Measurements from ENCODE around the gene ACLY.
"Not testable (repeated sequence)": the region's sequence is repeated elsewhere in the genome, so short reads cannot be mapped to it uniquely, and the experiment has no call there.

The ACLY gene

GRCh38 chr17:41836550-41837196 is 82.1 kb downstream of the ACLY start:
- Histone ChIP-seq H3K27me3 (ENCODE audit: insufficient read depth, poor library complexity, severe bottlenecking) (peaks cover 29% of the 10 kb centered on the region), H3K27ac (replicated peaks) (no peak overlapping the region), H3K4me3 (replicated peaks; ENCODE audit: insufficient read depth, low read length) (no peak overlapping the region)
- DNase-seq (ENCODE audit: low read depth in 1 of 2, low spot score in 1 of 2): no peak
- TF ChIP-seq CTCF (IDR thresholded peaks at IDR 0.05; ENCODE audit: insufficient read depth, low read length) (no peak), REST (IDR thresholded peaks at IDR 0.05; ENCODE audit: insufficient replicate concordance, low read depth) (no peak), GABPA (IDR thresholded peaks at IDR 0.05; ENCODE audit: low read depth) (no peak)

GRCh38 chr17:41835800-41836549 is 82.8 kb downstream of the ACLY start, which contains the start of gene NT5C3B:
Gene NT5C3B (minus strand): TSS chr17:41836232. CDS start chr17:41836193, 39 bp downstream.
- TF ChIP-seq SPI1 (IDR thresholded peaks at IDR 0.05; ENCODE audit: borderline replicate concordance, low read depth) (no peak), POLR2AphosphoS5 (IDR thresholded peaks at IDR 0.05; ENCODE audit: low read depth) (no peak), REST (IDR thresholded peaks at IDR 0.05; ENCODE audit: insufficient replicate concordance, low read depth) (no peak), CTCF (IDR thresholded peaks at IDR 0.05; ENCODE audit: insufficient read depth, low read length) (no peak), GABPA (IDR thresholded peaks at IDR 0.05; ENCODE audit: low read depth) (no peak)
- no peak for DNase-seq (ENCODE audit: low read depth in 1 of 2, low spot score in 1 of 2)
- Histone ChIP-seq H3K4me3 (replicated peaks; ENCODE audit: insufficient read depth, low read length) (peak within 1 kb of the TSS; percentile 35), H3K27ac (replicated peaks) (no peak within 1 kb of the TSS), H3K27me3 (ENCODE audit: insufficient read depth, poor library complexity, severe bottlenecking) (peaks cover 29% of the 10 kb centered on the region)

GRCh38 chr17:41835214-41835799 is 83.4 kb downstream of the ACLY start:
- TF ChIP-seq CTCF (IDR thresholded peaks at IDR 0.05; ENCODE audit: insufficient read depth, low read length) (no peak), POLR2AphosphoS5 (IDR thresholded peaks at IDR 0.05; ENCODE audit: low read depth) (no peak), GABPA (IDR thresholded peaks at IDR 0.05; ENCODE audit: low read depth) (no peak), REST (IDR thresholded peaks at IDR 0.05; ENCODE audit: insufficient replicate concordance, low read depth) (no peak), SPI1 (IDR thresholded peaks at IDR 0.05; ENCODE audit: borderline replicate concordance, low read depth) (no peak)
- DNase-seq (ENCODE audit: low read depth in 1 of 2, low spot score in 1 of 2): no peak
- Histone ChIP-seq H3K27me3 (ENCODE audit: insufficient read depth, poor library complexity, severe bottlenecking) (peaks cover 29% of the 10 kb centered on the region), H3K27ac (replicated peaks) (no peak overlapping the region), H3K4me3 (replicated peaks; ENCODE audit: insufficient read depth, low read length) (peak overlapping the region; percentile 35)

- H3K4me3 ChIP-seq (replicated peaks; ENCODE audit: insufficient read depth, low read length); DNase-seq (ENCODE audit: low read depth in 1 of 2, low spot score in 1 of 2); H3K27ac ChIP-seq (replicated peaks): not testable (repeated sequence)
- H3K27me3 ChIP-seq (ENCODE audit: insufficient read depth, poor library complexity, severe bottlenecking): peaks cover 11% of the 10 kb centered on the region
These were observed 88.8 kb downstream of the ACLY start for GRCh38 chr17:41829961-41830360.
